GM21360 (cell line): Measurements from ENCODE around the gene SLC39A10.
"Not testable (repeated sequence)": the region's sequence is repeated elsewhere in the genome, so short reads cannot be mapped to it uniquely, and the experiment has no call there.

Experiments
- ATAC-seq: cut with Tn5 transposase; IDR thresholded peaks from one replicate; pipeline ENCODE4 v1.9.1; 2021; ENCODE audit warnings: mild to moderate bottlenecking, moderate library complexity; ENCODE audit not compliant: unreplicated experiment

Gene SLC39A10

GRCh38 chr2:195642679-195643068 is 14.4 kb upstream of the SLC39A10 start:
- ATAC-seq, result no peak

GRCh38 chr2:195644708-195645107 is 12.3 kb upstream of the SLC39A10 start:
- not testable (repeated sequence) for ATAC-seq

GRCh38 chr2:195645413-195645812 is 11.6 kb upstream of the SLC39A10 start:
- no peak for ATAC-seq

GRCh38 chr2:195646424-195646823 is 10.6 kb upstream of the SLC39A10 start:
- ATAC-seq, result no peak

GRCh38 chr2:195647302-195647701 is 9.7 kb upstream of the SLC39A10 start:
- peak; percentile 28 for ATAC-seq

- not testable (repeated sequence) for ATAC-seq
Observed at GRCh38 chr2:195648370-195648769, 8.7 kb upstream of the SLC39A10 start.

GRCh38 chr2:195648787-195649186 is 8.2 kb upstream of the SLC39A10 start:
- no peak for ATAC-seq

- ATAC-seq, result peak; percentile 21
Observed at GRCh38 chr2:195649629-195650190, 7.3 kb upstream of the SLC39A10 start.

GRCh38 chr2:195651046-195651445 is 6.0 kb upstream of the SLC39A10 start:
- ATAC-seq, result no peak

GRCh38 chr2:195652911-195653310 is 4.1 kb upstream of the SLC39A10 start:
- no peak for ATAC-seq

GRCh38 chr2:195656161-195656858 is 716 bp upstream of the SLC39A10 start:
- ATAC-seq, result no peak

GRCh38 chr2:195657634-195658540 is 861 bp downstream of the SLC39A10 start:
- peak; percentile 30 for ATAC-seq

GRCh38 chr2:195658541-195658890 is 1.5 kb downstream of the SLC39A10 start:
- no peak for ATAC-seq

GRCh38 chr2:195659114-195659513 is 2.1 kb downstream of the SLC39A10 start:
- ATAC-seq, result no peak

- no peak for ATAC-seq
Observed at GRCh38 chr2:195659982-195660890, 3.2 kb downstream of the SLC39A10 start.

- no peak for ATAC-seq
Observed at GRCh38 chr2:195662138-195662537, 5.1 kb downstream of the SLC39A10 start.

GRCh38 chr2:195663007-195663406 is 6.0 kb downstream of the SLC39A10 start:
- no peak for ATAC-seq

GRCh38 chr2:195664528-195664927 is 7.5 kb downstream of the SLC39A10 start:
- ATAC-seq, result no peak

- ATAC-seq, result not testable (repeated sequence)
Observed at GRCh38 chr2:195665153-195665552, 8.1 kb downstream of the SLC39A10 start.

GRCh38 chr2:195666113-195666712 is 9.2 kb downstream of the SLC39A10 start:
- ATAC-seq, result no peak
